Prostate gland (tissue), 2 donors: ENCODE results near the gene ITIH3. TPM values are rescaled to one million over a fixed set of nuclear protein-coding genes. Genes with fewer than 3 reads are reported as not detected.
"Not testable (repeated sequence)": the region's sequence is repeated elsewhere in the genome, so short reads cannot be mapped to it uniquely, and the experiment has no call there.

Source experiments
- DNase-seq: peaks from one replicate; pipeline ENCODE4 v3.0.0-alpha.2; 2019; ENCODE audit warnings: low spot score
- H3K27ac ChIP-seq, 2 donors: fragments of 200-600 bp; sonication (generic); 2 replicates each; pipeline ENCODE4 v1.5.1; 2017 to 2019
- H3K27me3 ChIP-seq: fragments of 200-600 bp; sonication (generic); replicated peaks from 2 replicates; pipeline ENCODE4 v1.5.1; 2019; ENCODE audit not compliant: insufficient read depth
- H3K36me3 ChIP-seq, 2 donors: fragments of 200-600 bp; sonication (generic); 1 replicate in 1 of 2; 2 replicates in 1 of 2; pipeline versions ENCODE4 v1.5.1 to v1.8.1; 2017 to 2019
- H3K4me1 ChIP-seq: fragments of 200-600 bp; sonication (generic); replicated peaks from 2 replicates; pipeline ENCODE4 v1.5.1; 2019
- H3K4me3 ChIP-seq, 2 donors: fragments of 200-600 bp; sonication (generic); 2 replicates each; pipeline ENCODE4 v1.5.1; 2017 to 2019
- H3K9me3 ChIP-seq: fragments of 200-600 bp; sonication (generic); 2 replicates; pipeline ENCODE4 v1.5.1; 2017
- CTCF ChIP-seq, 4 experiments: fragments of 200-600 bp in 2 of 4; fragments of 450-650 bp in 2 of 4; sonication (generic) in 2 of 4; IDR thresholded peaks; 1 replicate in 3 of 4; 2 replicates in 1 of 4; pipeline ENCODE4 v1.5.1; 2016 to 2019; ENCODE audit warnings: antibody characterized with exemption in 4 of 4, mild to moderate bottlenecking in 2 of 4, moderate library complexity in 2 of 4
- POLR2A ChIP-seq: fragments of 450-650 bp; IDR thresholded peaks from one replicate; pipeline ENCODE4 v1.6.1; 2016; ENCODE audit warnings: antibody characterized with exemption, mild to moderate bottlenecking
- POLR2AphosphoS5 ChIP-seq: sonication (generic); formaldehyde crosslinking; IDR thresholded peaks from one replicate; pipeline ENCODE4 v1.6.1; 2017; ENCODE audit warnings: antibody characterized with exemption
- WGBS: methylation state at CpG from one replicate; pipeline ENCODE4 v1.1.5; 2018; 5-methylcytosine and 5-hydroxymethylcytosine counted together
- intact Hi-C: fragments of 100-400 bp; cut with DNase I; formaldehyde crosslinking; loops from one replicate; pipeline ENCODE4 v1.14.2; 2022
- total RNA-seq, 2 donors: library from RNA; depleted of rRNA; stranded (reverse); fragments of >200 nt; gene quantifications; one replicate each; pipeline ENCODE4 v1.1.0, GENCODE V29; 2016

Gene ITIH3
- total RNA-seq, 2 donors from 2014 or later = 0.46 to 9.6 TPM

- H3K4me3 ChIP-seq = no peak overlapping the region
- DNase-seq = no peak
- no peaks in the 10 kb centered on the region for H3K27me3 ChIP-seq
- no peaks in the 10 kb centered on the region for H3K36me3 ChIP-seq
- no peak for TF ChIP-seq CTCF (IDR thresholded peaks at IDR 0.05)
- no peak for TF ChIP-seq POLR2A
- no peak for TF ChIP-seq POLR2AphosphoS5
- H3K4me1 ChIP-seq = no peaks in the 10 kb centered on the region
- WGBS = 90% methylated on average over 13 of the region's 13 CpGs
- no peaks in the 10 kb centered on the region for H3K9me3 ChIP-seq
- H3K27ac ChIP-seq = no peak overlapping the region
- intact Hi-C loops = loop anchor here (10.0 kb wide), 1 partner anchor 301 kb away; no protein-coding TSS in a partner anchor
These were observed 21.1 kb upstream of the ITIH3 start for GRCh38 chr3:52773361-52774065.

- no peaks in the 10 kb centered on the region for H3K4me1 ChIP-seq
- 84% methylated on average over 8 of the region's 8 CpGs for WGBS
- H3K27me3 ChIP-seq = no peaks in the 10 kb centered on the region
- intact Hi-C loops = loop anchor here (10.0 kb wide), 1 partner anchor 301 kb away; no protein-coding TSS in a partner anchor
- H3K36me3 ChIP-seq = no peaks in the 10 kb centered on the region
- no peak for DNase-seq
- TF ChIP-seq CTCF (IDR thresholded peaks at IDR 0.05) (no peak), POLR2A (no peak), POLR2AphosphoS5 (no peak)
- no peak overlapping the region for H3K4me3 ChIP-seq
- H3K27ac ChIP-seq = no peak overlapping the region
- no peaks in the 10 kb centered on the region for H3K9me3 ChIP-seq
These were observed 20.4 kb upstream of the ITIH3 start for GRCh38 chr3:52774066-52774713.

- H3K36me3 ChIP-seq = no peaks in the 10 kb centered on the region
- intact Hi-C loops = loop anchor here (10.0 kb wide), 1 partner anchor 300 kb away; no protein-coding TSS in a partner anchor
- 49% methylated on average over 6 of the region's 6 CpGs for WGBS
- no peak overlapping the region for H3K27ac ChIP-seq
- no peaks in the 10 kb centered on the region for H3K27me3 ChIP-seq
- no peaks in the 10 kb centered on the region for H3K9me3 ChIP-seq
- DNase-seq = no peak
- TF ChIP-seq POLR2AphosphoS5 = no peak
- no peak for TF ChIP-seq CTCF (IDR thresholded peaks at IDR 0.05)
- TF ChIP-seq POLR2A = no peak
- no peak overlapping the region for H3K4me3 ChIP-seq
- H3K4me1 ChIP-seq = no peaks in the 10 kb centered on the region
These were observed 19.4 kb upstream of the ITIH3 start for GRCh38 chr3:52774901-52775864.

GRCh38 chr3:52775877-52776276 lies 18.7 kb upstream of the ITIH3 start:
- Histone ChIP-seq H3K4me1 (no peaks in the 10 kb centered on the region), H3K9me3 (no peaks in the 10 kb centered on the region), H3K36me3 (no peaks in the 10 kb centered on the region), H3K4me3 (no peak overlapping the region), H3K27ac (no peak overlapping the region), H3K27me3 (no peaks in the 10 kb centered on the region)
- no peak for TF ChIP-seq POLR2AphosphoS5
- no peak for TF ChIP-seq POLR2A
- no peak for TF ChIP-seq CTCF (IDR thresholded peaks at IDR 0.05)
- DNase-seq = no peak
- intact Hi-C loops = loop anchor here (10.0 kb wide), 1 partner anchor 299 kb away; no protein-coding TSS in a partner anchor
- 54% methylated on average over 8 of the region's 8 CpGs for WGBS

GRCh38 chr3:52776486-52776885 lies 18.1 kb upstream of the ITIH3 start:
- not testable (repeated sequence) for H3K27me3 ChIP-seq, H3K36me3 ChIP-seq, H3K4me3 ChIP-seq, H3K27ac ChIP-seq, H3K4me1 ChIP-seq, DNase-seq, H3K9me3 ChIP-seq
- WGBS = 68% methylated on average over 6 of the region's 6 CpGs
- intact Hi-C loops = loop anchor here (10.0 kb wide), 1 partner anchor 298 kb away; no protein-coding TSS in a partner anchor
